Right lobe of liver (tissue), 6 donors: ENCODE data around the gene GLIPR1L1. TPM values are rescaled to one million over a fixed set of nuclear protein-coding genes. Genes with fewer than 3 reads are reported as not detected.

Experiments used
- ATAC-seq, 4 donors: fragments of 200-7000 bp; cut with Tn5 transposase; one replicate each; pipeline ENCODE4 v1.9.1; 2020; ENCODE audit warnings: mild to moderate bottlenecking in 4 of 4, moderate library complexity in 4 of 4
- DNase-seq, 3 donors: peaks; one replicate each; pipeline ENCODE4 v3.0.0-alpha.2; 2020
- H3K27ac ChIP-seq, 3 donors: fragments of 200-600 bp; one replicate each; pipeline ENCODE4 v1.8.0; 2022
- H3K27me3 ChIP-seq, 2 donors: fragments of 200-600 bp; one replicate each; pipeline ENCODE4 v1.8.0; 2022
- H3K36me3 ChIP-seq, 4 donors: fragments of 200-600 bp; sonication (generic) in 1 of 4; one replicate each; pipeline versions ENCODE4 v1.5.1 to v1.8.0; 2017 to 2022; ENCODE audit warnings: control low read depth in 1 of 4
- H3K4me1 ChIP-seq, 4 donors: fragments of 200-600 bp; sonication (generic) in 1 of 4; one replicate each; pipeline versions ENCODE4 v1.5.1 to v1.8.0; 2017 to 2022; ENCODE audit warnings: control low read depth in 1 of 4
- H3K4me3 ChIP-seq, 3 donors: fragments of 200-600 bp; one replicate each; pipeline ENCODE4 v1.8.0; 2022
- H3K9me3 ChIP-seq, 4 donors: fragments of 200-600 bp; sonication (generic) in 1 of 4; one replicate each; pipeline versions ENCODE4 v1.5.1 to v1.8.0; 2017 to 2022; ENCODE audit warnings: control low read depth in 1 of 4
- CTCF ChIP-seq, 4 donors: fragments of 200-600 bp in 3 of 4; fragments of 450-650 bp in 1 of 4; IDR thresholded peaks; one replicate each; pipeline versions ENCODE4 v1.5.1 to v1.8.0; 2016 to 2022; ENCODE audit warnings: antibody characterized with exemption in 4 of 4, mild to moderate bottlenecking in 2 of 4
- POLR2A ChIP-seq: fragments of 450-650 bp; IDR thresholded peaks from one replicate; pipeline ENCODE4 v1.6.1; 2017; ENCODE audit warnings: antibody characterized with exemption, mild to moderate bottlenecking
- WGBS: methylation state at CpG from one replicate; pipeline ENCODE4 v1.1.6; 2018; ENCODE audit warnings: low coverage, low lambda C conversion rate; ENCODE audit not compliant: insufficient coverage; ENCODE audit errors: missing lambda C conversion rate; 5-methylcytosine and 5-hydroxymethylcytosine counted together
- intact Hi-C, 2 donors: fragments of 100-400 bp; cut with DNase I; formaldehyde crosslinking; loops; one replicate each; pipeline versions ENCODE4 v1.11.2 to v1.14.1; 2022
- total RNA-seq, 6 experiments: library from RNA; depleted of rRNA in 2 of 6; stranded (reverse); fragments of >200 nt in 2 of 6; fragmentation: NEBNext Ultra II Directional in 3 of 6; extraction: Animal tissue kit (Norgen Biotek cat#: 25700) in 3 of 6; gene quantifications; one replicate each; pipeline versions ENCODE4 v1.1.0 to v1.2.4, GENCODE V29; 2016 to 2023
- donor health status: DM: no; HTN: yes; CAD: no.
- donor health status: DM: no; HTN: no; CAD: no.
- donor health status: DM: no; HTN: no; CAD: no.
- donor health status: DM: no; HTN: yes; CAD: no.
- donor health status: DM: no; HTN: yes; CAD: no.

GLIPR1L1 gene
- total RNA-seq, 6 experiments from 2014 or later = not detected

DNA sequence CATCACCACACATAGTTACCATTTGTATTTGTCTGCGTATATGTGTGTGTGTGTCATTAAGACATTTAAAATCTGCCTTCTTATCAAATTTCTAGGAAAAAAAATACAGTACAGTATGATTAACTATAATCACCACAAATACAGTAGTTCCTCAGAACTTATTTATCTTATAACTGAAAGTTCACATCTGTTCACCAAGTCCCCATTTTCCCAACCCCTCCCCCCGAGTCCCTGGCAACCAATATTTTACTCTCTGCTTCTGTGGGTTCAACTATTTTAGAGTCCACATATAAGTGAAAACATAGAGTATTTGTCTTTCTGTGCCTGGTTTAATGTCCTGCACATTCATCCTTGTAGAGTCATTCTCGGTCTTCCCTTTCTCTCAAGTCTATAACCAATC is 16.7 kb upstream of the GLIPR1L1 start:
- TF ChIP-seq CTCF (IDR thresholded peaks at IDR 0.05) (no peak), POLR2A (no peak)
- intact Hi-C loops = no loop called here
- DNase-seq (no peak), ATAC-seq (no peak)
- Histone ChIP-seq H3K27ac (no peak overlapping the region), H3K36me3 (no peaks in the 10 kb centered on the region), H3K4me1 (no peaks in the 10 kb centered on the region), H3K27me3 (no peaks in the 10 kb centered on the region), H3K9me3 (no peaks in the 10 kb centered on the region), H3K4me3 (no peak overlapping the region)
- WGBS = 84% methylated on average over 3 of the region's 3 CpGs

- H3K9me3 ChIP-seq = no peaks in the 10 kb centered on the region
Measured at GRCh38 chr12:75322464-75322863, 12.0 kb upstream of the GLIPR1L1 start.

DNA sequence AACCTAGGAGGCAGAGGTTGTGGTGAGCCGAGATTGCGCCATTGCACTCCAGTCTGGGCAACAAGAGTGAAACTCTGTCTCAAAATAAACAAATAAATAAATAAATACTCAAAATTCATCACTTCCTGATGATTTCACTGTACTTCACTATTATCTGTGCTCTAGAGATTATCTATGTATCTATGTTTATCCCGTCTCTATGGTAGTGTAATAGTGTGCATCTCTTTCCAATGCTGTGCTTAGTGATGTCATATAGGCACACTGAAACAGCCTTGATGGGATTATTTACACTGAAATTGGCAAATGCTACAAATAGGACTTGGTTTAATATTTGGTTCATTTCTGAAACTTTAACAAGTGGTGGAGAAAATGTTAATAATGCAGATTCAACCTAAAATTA is 10.8 kb upstream of the GLIPR1L1 start:
- intact Hi-C loops = no loop called here
- Histone ChIP-seq H3K4me3 (no peak overlapping the region), H3K36me3 (no peaks in the 10 kb centered on the region), H3K27ac (no peak overlapping the region), H3K9me3 (no peaks in the 10 kb centered on the region), H3K4me1 (no peaks in the 10 kb centered on the region), H3K27me3 (no peaks in the 10 kb centered on the region)
- 93% methylated on average over 3 of the region's 3 CpGs for WGBS
- ATAC-seq (no peak), DNase-seq (no peak)
- TF ChIP-seq CTCF (IDR thresholded peaks at IDR 0.05) (no peak), POLR2A (no peak)

More at GRCh38 chr12:75322464-75322863, 12.0 kb upstream of the GLIPR1L1 start:
- DNase-seq = no peak
- H3K4me3 ChIP-seq = no peak overlapping the region
- ATAC-seq = no peak
- H3K4me1 ChIP-seq = no peaks in the 10 kb centered on the region
- H3K27me3 ChIP-seq = no peaks in the 10 kb centered on the region
- no peaks in the 10 kb centered on the region for H3K36me3 ChIP-seq
- intact Hi-C loops = no loop called here
- TF ChIP-seq POLR2A (no peak), CTCF (IDR thresholded peaks at IDR 0.05) (no peak)
- WGBS = 0% methylated on average over 1 of the region's 1 CpG
- no peak overlapping the region for H3K27ac ChIP-seq

- Histone ChIP-seq H3K27ac (no peak overlapping the region), H3K27me3 (no peaks in the 10 kb centered on the region), H3K9me3 (no peaks in the 10 kb centered on the region), H3K4me1 (peaks cover 0 to 4% (median 3%) of the 10 kb centered on the region in 4 donors), H3K36me3 (no peaks in the 10 kb centered on the region), H3K4me3 (no peak overlapping the region)
- WGBS = 93% methylated on average over 1 of the region's 1 CpG
- TF ChIP-seq CTCF (IDR thresholded peaks at IDR 0.05) = no peak
- TF ChIP-seq POLR2A = no peak
- DNase-seq (no peak), ATAC-seq (no peak)
- intact Hi-C loops = no loop called here
Measured at GRCh38 chr12:75327642-75328041, 6.8 kb upstream of the GLIPR1L1 start.
